Activated naive CD4-positive, alpha-beta T cell treated with anti-CD3 and anti-CD28 coated beads, Interleukin-2, amount 50 U/mL, for 16 hours (primary cell): ENCODE measurements around the gene GABRB2.
A peak's percentile ranks its signal among the peaks of the same experiment; 100 is the strongest.
"Not testable (repeated sequence)": the region's sequence is repeated elsewhere in the genome, so short reads cannot be mapped to it uniquely, and the experiment has no call there.

ENCODE experiments used
- DNase-seq: peaks from one replicate; pipeline ENCODE4 v3.0.0-alpha.2; 2020

Gene GABRB2

DNA sequence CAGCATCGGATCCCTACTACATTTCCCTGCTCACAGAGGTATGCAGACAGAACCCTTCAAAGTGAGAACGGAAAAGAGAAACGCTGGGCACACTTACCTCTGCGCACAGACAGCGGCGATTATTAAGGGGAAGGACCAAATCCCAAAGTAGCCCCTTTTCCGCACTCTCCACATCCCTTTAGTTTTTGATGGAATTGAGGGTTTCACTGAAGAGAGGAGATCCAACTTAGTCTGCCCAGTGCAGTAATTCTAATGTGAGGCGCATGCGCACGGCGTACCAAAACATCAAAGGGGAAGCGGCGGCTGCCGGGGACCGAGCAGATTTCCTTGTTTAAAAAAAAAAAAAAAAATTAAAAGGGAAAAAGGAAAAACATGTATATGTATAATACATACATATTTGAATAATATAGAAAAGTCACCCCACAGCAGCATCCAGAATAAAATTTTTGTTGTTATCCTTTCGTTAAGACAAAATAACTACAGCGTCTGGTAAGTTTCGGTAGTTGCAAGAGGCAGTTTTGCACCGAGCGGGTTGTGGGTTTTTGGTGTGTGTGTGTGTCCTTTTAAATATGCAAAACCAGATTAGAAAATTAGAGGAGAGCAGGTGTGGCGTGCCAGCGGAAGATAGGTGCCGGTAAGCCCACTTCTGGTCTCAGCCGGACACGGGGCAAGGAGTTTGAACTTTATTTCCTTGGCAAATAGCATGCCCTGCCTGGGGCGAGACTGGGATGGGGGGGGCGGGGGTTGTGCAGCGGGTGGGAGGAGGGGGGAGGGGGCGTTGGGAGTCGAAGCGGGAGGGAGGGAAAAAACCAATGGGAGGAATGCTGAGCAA is at the start of gene GABRB2:
TSS of gene GABRB2 (minus strand) at position 256 of the 832 bp plus-strand sequence. CDS start at position 174, 82 bp downstream.
- DNase-seq: peak; percentile 21

DNA sequence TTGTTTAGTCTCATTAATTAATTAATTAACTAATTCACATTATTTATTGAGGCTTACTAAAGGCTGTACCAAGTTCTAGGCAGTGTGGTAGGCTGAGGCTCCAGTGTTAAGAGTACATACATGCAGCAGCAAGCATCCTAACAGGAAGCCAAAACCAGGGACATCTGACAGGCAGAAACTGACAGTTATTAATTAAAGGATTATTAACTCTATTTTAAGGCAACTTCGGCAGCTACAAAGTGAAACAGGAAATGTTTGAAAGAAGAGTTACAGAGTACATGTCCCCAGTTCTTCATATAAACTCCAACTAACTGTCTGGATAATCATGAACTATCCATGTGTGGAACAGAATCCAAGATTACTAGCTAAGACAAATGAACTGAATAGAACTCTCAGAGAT is 39.3 kb upstream of the GABRB2 start:
- no peak for DNase-seq

DNA sequence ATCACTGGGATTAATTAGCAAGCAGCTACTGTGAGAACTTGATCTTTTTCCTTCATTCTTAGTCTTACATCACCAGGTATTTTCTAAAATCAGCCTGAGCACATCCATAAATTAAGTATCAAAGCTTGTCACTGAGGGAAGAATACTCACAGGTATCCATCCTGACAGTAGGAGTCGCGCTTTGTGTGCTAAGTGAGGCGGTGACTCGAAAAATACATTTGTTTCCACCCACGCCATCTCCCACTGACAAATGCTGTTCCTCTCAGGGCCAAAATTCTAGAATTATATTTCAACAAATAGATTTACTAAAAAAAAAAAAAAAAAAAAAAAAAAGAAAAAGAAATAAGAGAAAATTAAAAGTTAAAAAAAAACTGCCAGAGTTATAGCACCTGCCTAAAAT is 34.1 kb upstream of the GABRB2 start:
- no peak for DNase-seq

DNA sequence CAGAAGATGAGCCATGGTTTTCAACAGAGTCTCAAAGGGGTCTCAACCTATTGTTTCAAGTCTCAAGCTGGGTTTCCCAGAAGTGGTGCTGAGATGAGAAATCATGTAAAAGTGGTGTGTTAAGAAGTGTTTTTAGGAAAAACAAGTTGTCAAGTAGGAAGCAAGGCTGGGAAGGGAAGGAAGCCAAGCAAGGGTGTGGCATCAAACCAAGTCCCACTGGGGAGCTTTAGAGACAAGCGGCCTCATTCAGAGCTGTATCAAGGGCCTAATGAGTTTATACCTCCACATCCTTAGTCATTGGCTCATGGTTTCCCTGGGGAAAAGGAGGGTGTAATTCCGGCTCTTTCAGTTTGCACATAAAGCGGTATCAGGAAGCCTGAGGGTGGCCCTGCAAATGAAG is 26.4 kb upstream of the GABRB2 start:
- DNase-seq: no peak

DNA sequence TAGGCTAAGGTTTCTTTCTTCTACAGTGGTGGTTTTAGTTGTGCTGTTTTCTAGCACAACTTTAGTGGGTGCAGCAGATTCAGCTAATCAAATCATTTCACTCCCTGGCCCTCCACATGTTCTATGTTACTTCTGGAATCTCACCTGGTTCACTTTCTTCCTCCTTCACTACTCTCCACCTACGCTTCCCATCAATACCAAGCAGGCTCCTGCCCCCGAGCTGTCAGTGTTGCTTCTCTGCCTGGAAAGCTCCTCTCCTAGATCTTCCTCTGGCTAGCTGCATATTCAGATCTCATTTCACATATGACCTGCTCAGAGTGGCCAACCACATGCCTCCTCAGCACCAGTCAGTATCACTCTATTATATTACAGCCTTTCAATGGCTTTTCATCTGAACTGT is 19.6 kb upstream of the GABRB2 start:
- no peak for DNase-seq

DNA sequence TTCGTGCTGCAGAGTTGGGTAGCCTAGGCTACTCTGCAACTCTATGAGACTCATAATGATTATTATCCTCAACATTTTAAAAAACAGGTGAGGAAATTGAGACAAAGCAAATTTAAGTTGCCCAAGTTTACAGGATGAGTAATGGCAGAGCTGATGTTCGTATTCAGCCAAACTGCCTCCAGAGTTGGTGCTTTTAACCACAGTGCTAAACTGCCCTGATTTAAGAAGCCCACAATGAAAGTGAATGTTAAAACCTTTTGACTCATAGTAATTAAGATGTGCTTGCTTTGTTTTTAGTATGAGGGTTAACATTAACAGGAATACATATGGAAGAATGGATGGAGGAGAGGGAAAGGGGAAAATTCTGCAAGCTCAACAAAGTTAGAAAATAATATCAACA is 15.9 kb upstream of the GABRB2 start:
- no peak for DNase-seq

DNA sequence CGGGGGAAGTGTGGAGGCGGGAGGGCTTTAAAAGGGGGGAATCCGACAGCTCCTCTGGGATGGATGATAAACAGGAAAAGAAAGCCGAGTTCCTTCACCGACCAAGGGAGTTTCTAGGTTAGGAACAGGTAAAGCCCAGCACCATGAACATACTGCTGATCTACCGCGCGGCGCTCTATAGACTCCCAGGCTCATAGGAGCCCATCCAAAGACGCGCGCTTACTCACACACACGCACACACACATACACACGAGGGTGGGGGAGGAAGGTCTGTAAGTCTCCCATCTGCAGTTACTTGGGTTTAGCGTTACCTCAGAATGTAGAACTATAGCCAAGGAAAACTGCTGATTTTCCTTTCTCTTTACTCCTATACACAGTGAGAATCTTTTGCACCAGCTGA is 2.6 kb upstream of the GABRB2 start:
- DNase-seq: no peak

DNA sequence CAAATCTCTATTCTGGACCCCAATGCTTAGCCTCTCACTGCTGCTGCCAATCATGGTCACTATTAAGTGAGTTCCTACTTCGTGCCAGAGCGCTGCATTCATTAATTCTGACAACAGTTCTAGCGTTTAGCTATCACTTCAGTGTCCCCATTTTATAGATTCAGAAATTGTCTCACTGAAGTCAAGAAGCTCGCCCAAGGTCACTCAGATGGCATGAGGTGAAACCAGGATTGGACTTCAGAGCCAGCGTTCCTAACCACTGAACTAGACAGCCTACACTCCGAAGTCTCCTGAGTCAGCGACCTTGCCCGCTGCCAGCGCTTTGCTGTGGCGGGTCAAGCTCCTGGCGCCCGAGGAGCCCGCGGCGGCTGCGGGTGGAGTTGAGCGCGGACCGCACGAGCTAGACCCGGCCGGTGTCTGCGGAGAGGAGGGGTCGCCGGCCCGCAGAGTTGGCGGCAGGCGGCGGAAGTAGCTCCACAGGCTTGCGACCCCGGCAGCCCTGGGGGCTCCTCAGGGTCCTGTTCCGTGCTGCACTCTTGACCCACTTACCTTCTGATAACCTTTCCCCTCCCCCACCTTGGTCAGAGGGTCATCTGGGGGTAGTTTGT is 2.1 kb upstream of the GABRB2 start:
- no peak for DNase-seq

DNA sequence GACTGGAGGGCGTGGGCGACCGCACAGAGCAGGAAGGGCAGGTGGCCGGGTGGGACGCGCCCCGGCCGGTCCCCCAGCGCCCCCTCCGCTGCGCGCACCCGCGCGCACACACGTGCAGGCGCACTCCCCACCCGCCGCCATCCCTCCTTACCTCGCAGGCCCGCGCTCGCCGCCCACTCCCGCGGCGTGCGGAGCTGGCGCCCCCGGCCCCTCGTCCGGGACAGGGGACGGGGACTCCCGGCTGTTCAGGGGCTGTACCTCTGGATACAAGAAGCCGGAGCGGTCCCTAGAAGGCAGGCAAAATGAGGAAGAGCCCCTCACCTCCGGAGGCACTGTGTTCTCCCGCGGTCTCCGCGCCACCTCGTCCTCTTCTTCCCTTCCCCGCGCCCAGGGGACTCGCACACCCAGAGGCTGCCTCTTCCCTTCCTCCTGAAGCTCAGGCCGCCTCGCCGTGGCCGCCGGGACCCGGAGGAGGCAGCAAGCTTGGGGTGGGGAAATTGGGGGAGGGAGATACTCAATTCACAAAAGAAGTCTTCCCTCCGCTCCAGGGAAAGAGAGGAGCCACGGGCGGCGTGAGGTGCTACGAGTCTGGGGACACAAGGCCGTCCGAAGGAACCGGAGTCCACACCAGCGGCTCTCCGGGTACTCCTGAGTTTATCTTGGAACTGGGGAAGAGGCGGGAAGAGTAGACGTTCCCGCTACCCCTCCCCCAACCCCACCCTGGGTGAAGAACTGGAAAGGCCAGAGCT is 1.4 kb upstream of the GABRB2 start:
- no peak for DNase-seq

DNA sequence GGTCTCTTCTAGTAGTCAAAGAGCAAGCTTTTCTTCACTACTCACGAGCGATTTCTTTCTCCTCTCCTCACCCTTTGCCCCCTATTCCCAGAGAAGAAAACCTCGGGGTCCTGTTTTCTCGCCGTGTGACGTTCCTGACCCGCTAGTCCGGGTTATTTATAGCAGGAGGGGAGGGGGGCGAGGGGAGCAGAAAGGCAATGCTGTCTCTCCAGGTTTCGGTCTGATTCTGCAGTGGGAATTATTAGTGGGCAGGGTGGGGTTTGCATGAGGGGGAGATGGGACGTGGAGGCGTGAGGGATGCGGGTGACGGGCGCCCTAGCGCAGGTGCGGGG is 847 bp upstream of the GABRB2 start:
- no peak for DNase-seq

DNA sequence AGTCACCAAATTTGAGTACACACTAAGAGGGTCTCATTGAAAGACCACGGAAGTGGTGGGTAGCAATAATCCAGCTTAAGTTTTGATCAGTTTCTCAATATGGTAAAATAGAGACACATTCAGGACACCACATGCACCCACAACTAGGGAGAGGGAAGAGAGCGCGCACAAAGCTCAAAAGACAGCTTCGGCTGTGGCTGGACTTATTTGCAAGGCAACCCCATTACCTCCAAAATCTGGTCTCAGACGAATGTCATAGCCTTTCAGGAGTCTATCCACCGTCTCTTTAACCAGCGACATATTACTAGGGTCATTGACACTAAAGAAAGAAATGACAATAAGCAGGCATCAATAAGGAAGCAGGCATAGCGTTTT is 443 bp downstream of the GABRB2 start:
- DNase-seq: no peak

DNA sequence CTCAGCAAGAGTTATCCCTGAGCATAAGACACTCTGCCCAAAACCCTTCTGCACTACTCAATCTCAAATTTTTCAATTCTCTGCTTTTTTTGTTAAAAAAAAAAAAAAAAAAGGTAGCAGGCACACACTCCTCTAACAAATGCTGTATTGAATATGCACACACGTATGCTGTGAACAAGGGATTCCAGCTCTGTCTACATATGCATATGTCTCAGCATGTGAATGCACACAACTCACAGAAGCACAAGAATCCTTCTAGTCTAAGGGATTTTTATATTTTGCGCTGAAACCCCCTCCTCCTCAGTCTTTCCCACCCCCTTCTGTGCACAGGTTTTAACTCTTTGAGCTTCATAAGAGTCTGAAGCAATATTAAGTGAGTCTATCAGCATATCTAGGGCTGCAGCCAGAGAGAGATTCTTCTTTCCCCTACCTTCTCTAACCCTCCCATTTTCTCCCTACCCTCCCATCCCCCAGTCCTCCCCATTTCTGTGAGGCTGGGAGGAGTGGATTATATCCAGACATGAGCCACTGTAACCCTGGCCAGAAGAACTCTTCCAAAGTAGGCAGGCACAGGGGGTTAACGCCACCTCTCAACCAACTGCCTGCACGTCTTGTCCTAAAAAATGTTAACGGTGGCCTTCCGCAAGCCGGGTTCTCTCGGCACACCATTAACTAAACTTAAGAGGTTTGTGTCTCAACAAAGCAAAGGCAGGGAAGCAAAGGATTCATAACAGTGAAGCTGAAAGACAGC is 1.0 kb downstream of the GABRB2 start:
- no peak for DNase-seq

DNA sequence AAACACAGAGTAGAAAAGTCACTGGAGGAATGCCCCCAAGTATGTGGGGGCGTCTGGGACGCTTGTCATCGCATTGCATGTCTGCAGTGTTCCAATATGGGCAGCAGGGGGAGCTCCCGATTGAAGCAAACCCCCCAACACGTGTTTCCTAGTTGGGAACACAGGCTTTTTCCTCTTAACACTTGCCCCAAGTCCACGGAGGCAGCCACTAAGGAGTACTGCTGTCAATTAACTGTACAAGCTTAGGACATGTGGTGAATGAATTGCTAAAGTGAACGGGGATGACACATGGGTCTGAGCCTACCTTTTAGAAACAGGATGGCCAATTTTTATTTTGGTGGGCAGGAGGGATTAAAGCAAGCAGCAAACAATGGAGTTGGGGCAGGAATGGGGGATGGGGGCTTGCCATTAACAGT is 2.2 kb downstream of the GABRB2 start:
- no peak for DNase-seq

DNA sequence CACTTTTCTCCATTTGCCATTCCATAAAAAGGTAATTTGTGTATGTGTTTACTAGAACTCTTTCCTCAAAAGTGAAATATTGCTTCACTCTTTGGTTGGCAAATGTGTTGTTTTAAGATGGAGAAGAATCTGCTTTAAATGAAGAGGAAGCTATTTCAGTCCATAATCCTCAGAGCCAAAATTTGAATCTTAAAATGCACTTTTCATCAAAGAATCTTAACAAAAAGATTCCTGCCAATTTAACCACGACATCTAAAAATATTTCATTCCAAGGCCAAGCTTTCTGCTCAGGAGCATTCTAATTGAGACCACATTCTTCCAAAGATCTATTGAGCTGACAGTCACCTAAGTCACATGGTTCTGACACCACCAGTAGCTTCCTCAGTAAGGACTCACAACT is 7.5 kb downstream of the GABRB2 start:
- no peak for DNase-seq

DNA sequence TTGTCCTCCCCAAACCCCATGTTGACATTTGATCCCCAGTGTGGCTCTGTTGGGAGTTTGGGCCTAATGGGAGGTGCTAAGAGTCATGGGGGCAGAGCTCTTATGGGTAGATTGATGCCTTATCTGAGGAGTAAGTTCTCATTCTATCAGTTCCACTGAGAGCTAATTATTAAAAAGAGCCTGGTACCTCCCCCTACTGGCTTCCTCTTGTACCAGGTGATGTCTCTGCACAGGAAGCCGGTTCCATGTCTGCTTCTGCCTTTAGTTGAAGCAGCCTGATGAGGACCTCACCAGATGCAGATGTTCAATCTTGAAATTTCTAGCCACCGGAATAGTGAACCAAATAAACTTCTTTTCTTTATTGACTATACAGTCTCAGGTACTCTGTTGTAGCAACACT is 10.8 kb downstream of the GABRB2 start:
- no peak for DNase-seq

DNA sequence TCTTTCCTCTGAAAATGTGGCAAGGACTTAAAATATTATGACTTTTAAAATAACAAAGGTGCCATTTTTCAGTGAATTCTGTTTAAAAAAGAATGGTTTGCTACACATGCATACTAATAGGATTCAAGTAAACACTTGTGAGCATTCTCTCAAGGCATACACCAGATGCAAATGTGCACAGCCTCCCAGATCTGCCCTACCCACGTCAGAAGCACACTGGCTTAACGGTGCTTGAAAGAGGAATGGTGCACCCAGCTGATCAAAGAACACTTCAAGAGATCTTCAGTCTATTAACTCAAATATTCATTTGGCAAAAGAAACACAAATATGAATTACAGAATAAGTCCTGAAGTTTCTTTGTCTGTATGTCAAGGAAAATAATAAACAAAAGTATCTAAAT is 15.8 kb downstream of the GABRB2 start:
- no peak for DNase-seq

DNA sequence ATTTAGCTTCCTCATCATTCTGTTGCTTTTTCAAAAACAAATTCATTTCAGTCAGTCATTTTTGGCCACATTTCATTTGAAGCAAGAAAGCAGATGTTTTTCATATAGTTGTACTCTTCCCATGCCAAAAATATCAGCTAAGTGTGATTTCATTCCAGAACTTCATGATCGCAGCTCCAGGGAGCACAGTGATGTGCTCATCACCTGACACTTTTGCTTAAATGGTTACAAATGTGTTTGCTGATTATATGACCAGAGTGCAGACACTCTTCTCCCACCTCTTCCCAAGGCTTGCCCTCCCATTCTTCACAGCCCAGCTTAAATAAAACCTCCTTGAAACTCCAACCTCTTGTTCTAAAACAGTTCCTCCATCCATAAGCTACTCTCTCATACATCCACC is 32.6 kb downstream of the GABRB2 start:
- no peak for DNase-seq

DNA sequence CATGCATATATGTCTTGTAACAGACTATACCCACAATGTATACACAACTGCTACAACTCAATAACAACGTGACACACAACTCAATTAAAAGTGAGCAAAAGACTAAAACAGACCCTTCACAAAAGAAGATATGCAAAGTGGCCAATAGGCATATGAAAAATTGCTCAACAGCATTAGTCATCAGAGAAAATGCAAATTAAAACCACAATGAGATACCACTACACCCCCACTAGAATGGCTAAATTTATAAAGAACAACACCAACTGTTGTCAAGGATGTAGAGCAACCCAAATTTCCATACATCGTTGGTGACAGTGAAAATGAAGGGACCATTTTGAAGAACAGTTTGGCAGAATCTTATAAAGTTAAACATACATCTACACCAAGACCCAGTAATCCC is 38.9 kb downstream of the GABRB2 start:
- DNase-seq: no peak

DNA sequence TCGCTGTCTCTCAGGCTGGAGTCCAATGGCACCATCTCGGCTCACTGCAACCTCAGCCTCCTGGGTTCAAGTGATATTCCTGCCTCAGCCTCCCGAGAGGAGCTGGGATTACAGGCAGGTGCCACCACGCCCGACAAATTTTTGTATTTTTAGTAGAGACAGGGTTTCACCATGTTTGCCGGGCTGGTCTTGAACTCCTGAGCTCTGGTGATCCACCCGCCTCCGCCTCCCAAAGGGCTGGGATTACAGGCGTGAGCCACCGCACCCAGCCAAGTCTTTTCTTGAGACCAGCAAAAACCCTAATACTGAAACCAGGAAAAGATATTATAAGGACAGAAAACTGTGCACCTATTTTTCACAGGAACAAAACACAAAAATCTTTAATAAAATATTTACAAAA is 41.4 kb downstream of the GABRB2 start:
- DNase-seq: not testable (repeated sequence)

DNA sequence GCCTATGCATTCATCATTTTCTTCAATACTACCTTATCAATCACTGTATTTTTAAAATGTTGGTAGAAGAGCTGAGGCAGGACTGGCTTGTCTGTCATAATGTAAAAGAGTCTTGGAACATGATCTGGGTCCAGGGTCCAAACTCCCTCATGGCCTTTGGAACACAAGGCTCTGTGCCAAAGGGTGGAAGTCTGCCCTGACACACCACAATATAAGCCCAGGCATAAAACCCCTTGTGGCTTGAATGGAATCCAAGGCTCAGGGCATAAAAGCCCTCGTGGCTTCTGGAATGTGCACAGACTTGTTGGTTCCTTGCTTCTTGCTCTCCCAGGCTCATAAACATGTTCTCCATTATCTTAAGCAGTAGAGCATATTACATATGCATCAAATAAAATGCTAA is 48.0 kb downstream of the GABRB2 start:
- DNase-seq: no peak

DNA sequence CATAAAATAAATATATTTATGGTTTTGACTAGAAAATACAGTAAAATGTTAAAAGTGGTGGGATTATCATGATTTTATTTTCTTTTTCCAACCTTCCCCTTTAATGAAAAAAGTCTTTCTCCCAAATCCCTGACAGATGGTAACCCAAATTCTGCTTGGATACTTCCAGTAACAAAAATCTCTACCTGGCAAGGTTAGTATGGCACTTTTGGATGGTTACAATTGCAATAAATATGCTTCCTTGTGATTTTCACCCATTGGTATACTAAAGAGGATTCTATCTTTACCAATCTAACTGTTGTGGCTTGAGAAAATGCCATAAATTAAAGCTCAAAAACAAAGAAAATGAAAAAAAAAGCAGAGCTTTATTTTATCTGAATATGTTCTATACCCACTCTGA is 62.8 kb downstream of the GABRB2 start:
- DNase-seq: no peak

DNA sequence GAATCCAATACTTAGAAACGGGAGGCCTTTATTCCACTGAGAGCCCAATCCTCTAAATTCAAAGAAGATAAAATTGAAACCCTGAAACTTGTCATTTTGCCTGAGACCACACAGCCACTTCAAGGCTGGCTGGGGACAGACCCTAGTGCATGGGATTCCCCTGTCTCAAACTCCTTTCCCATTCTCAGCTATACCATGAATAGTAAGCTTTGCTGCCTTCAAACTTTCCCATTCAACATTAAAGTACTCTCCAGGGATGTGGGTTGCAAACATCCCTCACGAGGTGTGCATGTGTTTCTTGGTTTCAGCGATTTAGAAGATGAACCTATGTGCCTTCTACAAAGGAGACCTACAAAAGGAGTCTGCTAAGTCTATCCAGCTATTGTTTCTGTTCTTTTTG is 64.6 kb downstream of the GABRB2 start:
- no peak for DNase-seq

DNA sequence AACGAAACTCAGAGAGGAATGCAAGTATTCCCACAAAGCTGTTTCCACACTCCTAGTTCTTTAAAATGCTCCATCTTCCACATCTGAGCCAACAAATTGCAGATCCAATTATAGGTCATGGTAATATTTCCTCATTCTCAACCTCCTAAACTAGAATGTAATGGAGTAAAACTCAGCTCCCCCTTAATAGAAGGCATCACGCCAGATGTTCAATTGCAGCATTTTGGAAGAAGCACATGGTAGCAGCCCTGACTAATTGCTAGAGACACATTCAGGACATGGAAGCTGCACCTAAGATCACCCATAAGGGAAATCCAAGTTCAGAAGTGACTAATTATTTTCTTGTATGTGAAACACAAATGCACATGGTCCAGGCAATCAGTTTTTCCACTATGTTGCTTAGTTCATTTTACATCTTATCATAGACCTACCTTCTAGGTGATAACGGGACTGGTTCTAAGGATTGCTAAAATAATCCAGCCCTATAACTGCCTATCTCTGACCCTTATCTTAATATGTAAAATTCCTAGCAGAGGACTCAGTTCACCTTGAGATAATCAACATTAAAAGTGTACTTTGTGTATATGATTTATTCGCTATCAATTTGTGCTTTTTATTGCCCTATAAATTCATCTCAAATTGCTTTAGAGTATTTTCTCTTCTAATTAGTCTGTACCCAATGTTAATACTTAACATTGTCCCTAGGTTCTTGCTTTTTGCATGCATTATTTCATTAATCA is 75.1 kb downstream of the GABRB2 start:
- DNase-seq: no peak
